Mammary epithelial cell (primary cell): Measurements from ENCODE around the gene CD6.

Experiments used
- CTCF ChIP-seq, 2 donors: IDR thresholded peaks in 1 of 2; conservative IDR thresholded peaks in 1 of 2; 2 replicates each; pipeline ENCODE4 v1.5.1; 2011 to 2012; ENCODE audit warnings: inconsistent platforms in 2 of 2, low read length in 2 of 2, mild to moderate bottlenecking in 2 of 2, control low read depth in 1 of 2, low read depth in 1 of 2; ENCODE audit not compliant: insufficient read depth in 1 of 2; ENCODE audit errors: extremely low read depth in 1 of 2
- EZH2 ChIP-seq: IDR thresholded peaks from 2 replicates; pipeline ENCODE4 v1.6.1; 2012; ENCODE audit warnings: low read length, inconsistent platforms, borderline replicate concordance

- TF ChIP-seq CTCF (conservative IDR thresholded peaks at IDR 0.05 in 1 of 2, IDR thresholded peaks at IDR 0.05 in 1 of 2; ENCODE audit: extremely low read depth in 1 of 2, insufficient read depth in 1 of 2, low read depth in 1 of 2, low read length in 2 of 2) (no peak), EZH2 (no peak)
Observed at GRCh38 chr11:60984149-60984548, 12.7 kb downstream of the CD6 start.
